Measurements from ENCODE around the gene TFPI2.

TFPI2 gene

GRCh38 chr7:93890464-93891068 is at the start of gene TFPI2:
TFPI2 (minus strand) TSS chr7:93890753; CDS start chr7:93890678, 75 bp downstream.
- CTCF ChIA-PET: interaction anchor here (0.6 to 1.1 kb wide), 3 partner anchors 12 to 398 kb away, joined by 3 read pairs; no protein-coding TSS in a partner anchor
- no peak for TF ChIP-seq CTBP1 (IDR thresholded peaks at IDR 0.05; ENCODE audit: borderline replicate concordance)
- no peak for TF ChIP-seq FOXA1 (IDR thresholded peaks at IDR 0.05)
- peak; percentile 10; the same call in 1 of the 2 replicates for TF ChIP-seq L3MBTL2 (conservative IDR thresholded peaks at IDR 0.05)
- TF ChIP-seq NFRKB (IDR thresholded peaks at IDR 0.05): no peak
- DNase-seq (ENCODE audit: extremely low spot score): peak; percentile 27
- POLR2A ChIA-PET: no interaction called here

- TF ChIP-seq L3MBTL2 (conservative IDR thresholded peaks at IDR 0.05) (no peak), TARDBP (IDR thresholded peaks at IDR 0.05) (no peak), FOXM1 (IDR thresholded peaks at IDR 0.05; ENCODE audit: borderline replicate concordance) (no peak), SUZ12 (IDR thresholded peaks at IDR 0.05) (no peak), FOXK2 (IDR thresholded peaks at IDR 0.05) (no peak), HDGF (IDR thresholded peaks at IDR 0.05; ENCODE audit: borderline replicate concordance) (no peak), LEF1 (IDR thresholded peaks at IDR 0.05; ENCODE audit: borderline replicate concordance) (no peak), FOXA1 (IDR thresholded peaks at IDR 0.05) (no peak)
- POLR2A ChIA-PET: no interaction called here
- no peak for DNase-seq (ENCODE audit: extremely low spot score)
- CTCF ChIA-PET: no interaction called here
Observed at GRCh38 chr7:93938293-93938692, 47.7 kb upstream of the TFPI2 start.

- POLR2A ChIA-PET: no interaction called here
- TF ChIP-seq LEF1 (IDR thresholded peaks at IDR 0.05; ENCODE audit: borderline replicate concordance): no peak
- no peak for TF ChIP-seq BHLHE40 (IDR thresholded peaks at IDR 0.05; ENCODE audit: borderline replicate concordance)
- TF ChIP-seq NFRKB (IDR thresholded peaks at IDR 0.05): no peak
- TF ChIP-seq FOXA1 (IDR thresholded peaks at IDR 0.05): no peak
- TF ChIP-seq CTBP1 (IDR thresholded peaks at IDR 0.05; ENCODE audit: borderline replicate concordance): no peak
- no peak for TF ChIP-seq FOXM1 (IDR thresholded peaks at IDR 0.05; ENCODE audit: borderline replicate concordance)
- TF ChIP-seq FOXK2 (IDR thresholded peaks at IDR 0.05): no peak
- no peak for TF ChIP-seq PKNOX1 (IDR thresholded peaks at IDR 0.05)
- no peak for TF ChIP-seq ELF4 (IDR thresholded peaks at IDR 0.05)
- TF ChIP-seq L3MBTL2 (conservative IDR thresholded peaks at IDR 0.05): no peak
- no peak for TF ChIP-seq HDGF (IDR thresholded peaks at IDR 0.05; ENCODE audit: borderline replicate concordance)
- TF ChIP-seq ZNF384 (IDR thresholded peaks at IDR 0.05): no peak
- TF ChIP-seq SUZ12 (IDR thresholded peaks at IDR 0.05): no peak
- TF ChIP-seq SP1 (IDR thresholded peaks at IDR 0.05): no peak
- no peak for TF ChIP-seq ARNT (IDR thresholded peaks at IDR 0.05)
- TF ChIP-seq TARDBP (IDR thresholded peaks at IDR 0.05): no peak
- CTCF ChIA-PET: no interaction called here
- no peak for DNase-seq (ENCODE audit: extremely low spot score)
Observed at GRCh38 chr7:93937818-93938217, 47.3 kb upstream of the TFPI2 start.

- CTCF ChIA-PET: no interaction called here
- TF ChIP-seq CTBP1 (IDR thresholded peaks at IDR 0.05; ENCODE audit: borderline replicate concordance) (no peak), HDGF (IDR thresholded peaks at IDR 0.05; ENCODE audit: borderline replicate concordance) (no peak), PKNOX1 (IDR thresholded peaks at IDR 0.05) (no peak)
- DNase-seq (ENCODE audit: extremely low spot score): no peak
- POLR2A ChIA-PET: no interaction called here
Observed at GRCh38 chr7:93935102-93935501, 44.5 kb upstream of the TFPI2 start.

GRCh38 chr7:93933156-93933555 is 42.6 kb upstream of the TFPI2 start:
- no peak for TF ChIP-seq LEF1 (IDR thresholded peaks at IDR 0.05; ENCODE audit: borderline replicate concordance)
- TF ChIP-seq ELF4 (IDR thresholded peaks at IDR 0.05): no peak
- TF ChIP-seq SP1 (IDR thresholded peaks at IDR 0.05): no peak
- TF ChIP-seq L3MBTL2 (conservative IDR thresholded peaks at IDR 0.05): no peak
- TF ChIP-seq FOXK2 (IDR thresholded peaks at IDR 0.05): no peak
- no peak for TF ChIP-seq BHLHE40 (IDR thresholded peaks at IDR 0.05; ENCODE audit: borderline replicate concordance)
- no peak for TF ChIP-seq ARNT (IDR thresholded peaks at IDR 0.05)
- TF ChIP-seq CTBP1 (IDR thresholded peaks at IDR 0.05; ENCODE audit: borderline replicate concordance): no peak
- no peak for TF ChIP-seq FOXA1 (IDR thresholded peaks at IDR 0.05)
- no peak for TF ChIP-seq FOXM1 (IDR thresholded peaks at IDR 0.05; ENCODE audit: borderline replicate concordance)
- TF ChIP-seq HDGF (IDR thresholded peaks at IDR 0.05; ENCODE audit: borderline replicate concordance): no peak
- no peak for TF ChIP-seq PKNOX1 (IDR thresholded peaks at IDR 0.05)
- POLR2A ChIA-PET: no interaction called here
- DNase-seq (ENCODE audit: extremely low spot score): no peak
- CTCF ChIA-PET: no interaction called here

- DNase-seq (ENCODE audit: extremely low spot score): no peak
- no peak for TF ChIP-seq FOXA1 (IDR thresholded peaks at IDR 0.05)
- TF ChIP-seq CTBP1 (IDR thresholded peaks at IDR 0.05; ENCODE audit: borderline replicate concordance): no peak
- no peak for TF ChIP-seq PKNOX1 (IDR thresholded peaks at IDR 0.05)
- TF ChIP-seq ARNT (IDR thresholded peaks at IDR 0.05): no peak
- TF ChIP-seq SUZ12 (IDR thresholded peaks at IDR 0.05): no peak
- TF ChIP-seq FOXM1 (IDR thresholded peaks at IDR 0.05; ENCODE audit: borderline replicate concordance): no peak
- TF ChIP-seq FOXK2 (IDR thresholded peaks at IDR 0.05): no peak
- no peak for TF ChIP-seq BHLHE40 (IDR thresholded peaks at IDR 0.05; ENCODE audit: borderline replicate concordance)
- TF ChIP-seq SP1 (IDR thresholded peaks at IDR 0.05): no peak
- no peak for TF ChIP-seq ZNF384 (IDR thresholded peaks at IDR 0.05)
- no peak for TF ChIP-seq TARDBP (IDR thresholded peaks at IDR 0.05)
- TF ChIP-seq HDGF (IDR thresholded peaks at IDR 0.05; ENCODE audit: borderline replicate concordance): no peak
- TF ChIP-seq NFRKB (IDR thresholded peaks at IDR 0.05): no peak
- no peak for TF ChIP-seq L3MBTL2 (conservative IDR thresholded peaks at IDR 0.05)
- TF ChIP-seq LEF1 (IDR thresholded peaks at IDR 0.05; ENCODE audit: borderline replicate concordance): no peak
- POLR2A ChIA-PET: interaction anchor here (1.0 kb wide), 1 partner anchor 10 kb away, joined by 3 read pairs; no protein-coding TSS in a partner anchor
- CTCF ChIA-PET: no interaction called here
Observed at GRCh38 chr7:93931655-93932054, 41.1 kb upstream of the TFPI2 start.

All from HEK293T (cell line).